Upper lobe of left lung (tissue), 6 donors: ENCODE data around the gene TMEM8B. TPM values are rescaled to one million over a fixed set of nuclear protein-coding genes. Genes with fewer than 3 reads are reported as not detected.

Experiments used
- ATAC-seq, 2 donors: fragments of 200-7000 bp; cut with Tn5 transposase; one replicate each; pipeline ENCODE4 v1.9.1; 2022; ENCODE audit warnings: mild to moderate bottlenecking in 2 of 2, moderate library complexity in 2 of 2; ENCODE audit not compliant: low FRiP score in 2 of 2
- DNase-seq, 2 donors: peaks; one replicate each; pipeline ENCODE4 v3.0.0-alpha.2; 2019 to 2020
- H3K27ac ChIP-seq, 4 donors: fragments of 200-600 bp; sonication (generic); one replicate each; pipeline ENCODE4 v1.5.1; 2016 to 2019
- H3K27me3 ChIP-seq, 4 donors: fragments of 200-600 bp; sonication (generic); one replicate each; pipeline ENCODE4 v1.5.1; 2017 to 2019
- H3K36me3 ChIP-seq, 4 donors: fragments of 200-600 bp; sonication (generic); one replicate each; pipeline ENCODE4 v1.5.1; 2016 to 2019
- H3K4me1 ChIP-seq, 4 donors: fragments of 200-600 bp; sonication (generic); one replicate each; pipeline ENCODE4 v1.5.1; 2018 to 2019
- H3K4me3 ChIP-seq, 4 donors: fragments of 200-600 bp; sonication (generic); one replicate each; pipeline ENCODE4 v1.5.1; 2017 to 2019; ENCODE audit warnings: mild to moderate bottlenecking in 2 of 4, moderate library complexity in 1 of 4
- H3K9me3 ChIP-seq, 4 donors: fragments of 200-600 bp; sonication (generic); one replicate each; pipeline ENCODE4 v1.5.1; 2018 to 2019
- CTCF ChIP-seq, 6 experiments: fragments of 450-650 bp in 4 of 6; fragments of 200-600 bp in 2 of 6; sonication (generic) in 2 of 6; IDR thresholded peaks; one replicate each; pipeline ENCODE4 v1.5.1; 2016 to 2019; ENCODE audit warnings: antibody characterized with exemption in 6 of 6
- EP300 ChIP-seq, 4 donors: sonication (generic); formaldehyde crosslinking; IDR thresholded peaks; one replicate each; pipeline ENCODE4 v1.5.1; 2017; ENCODE audit warnings: antibody characterized with exemption in 4 of 4, control low read depth in 2 of 4
- POLR2A ChIP-seq, 4 donors: fragments of 450-650 bp; IDR thresholded peaks; one replicate each; pipeline ENCODE4 v1.5.1; 2016 to 2017; ENCODE audit warnings: antibody characterized with exemption in 4 of 4, mild to moderate bottlenecking in 2 of 4
- POLR2AphosphoS5 ChIP-seq, 2 donors: sonication (generic); formaldehyde crosslinking; IDR thresholded peaks; one replicate each; pipeline ENCODE4 v1.5.1; 2017; ENCODE audit warnings: antibody characterized with exemption in 2 of 2
- WGBS, 2 donors: methylation state at CpG; one replicate each; pipeline ENCODE4 v1.1.5; 2017 to 2018; 5-methylcytosine and 5-hydroxymethylcytosine counted together
- total RNA-seq, 6 donors: library from RNA; depleted of rRNA in 4 of 6; stranded (reverse); fragments of >200 nt in 4 of 6; gene quantifications; one replicate each; pipeline versions ENCODE4 v1.1.0 to v1.2.1, GENCODE V29; 2016 to 2021
- donor health status: DM: no; HTN: no; CAD: no; lungs with moderate emphysema.
- donor health status: DM: no; HTN: yes; CAD: no; lungs with severe emphysema.

The TMEM8B gene
- total RNA-seq, 6 donors from 2014 or later, result 6.5 to 21.0 (median 10.0) TPM

DNA sequence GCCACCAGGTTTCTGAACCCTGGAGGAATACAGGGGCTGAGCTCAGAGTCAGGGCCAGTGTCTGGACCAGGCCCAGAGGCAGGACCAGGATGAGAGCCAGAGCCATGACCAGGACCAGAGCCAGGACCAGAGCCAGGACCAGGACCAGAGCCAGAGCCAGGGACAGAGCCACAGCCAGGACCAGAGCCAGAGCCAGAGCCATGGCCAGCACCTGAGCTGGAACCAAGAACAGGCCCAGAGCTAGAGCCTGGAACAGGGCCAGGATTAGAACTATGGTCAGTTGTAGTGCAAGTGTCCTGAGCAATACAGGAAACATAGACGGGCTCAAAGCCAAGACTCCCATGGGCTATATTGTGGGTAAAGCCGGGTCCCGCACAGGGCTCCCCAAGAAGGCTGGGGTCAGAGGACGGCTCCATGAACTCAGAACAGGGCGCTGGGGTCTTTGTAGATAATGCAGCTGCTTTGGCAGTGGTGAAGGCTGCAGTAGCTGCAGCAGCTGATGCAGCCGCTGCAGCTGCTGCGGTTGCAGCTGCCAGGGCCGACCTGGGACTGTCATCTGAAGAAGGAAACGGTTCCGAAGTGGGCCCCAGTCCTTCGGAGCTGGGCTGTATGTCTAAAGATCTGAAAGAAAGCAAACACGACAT is 17.5 kb upstream of the TMEM8B start:
- WGBS, 2 donors, result 6 to 16% methylated on average over 10 to 12 of the region's 12 CpGs
- DNase-seq, result no peak

GRCh38 chr9:35812025-35812602 is 16.9 kb upstream of the TMEM8B start, which contains the start of gene SPAG8:
SPAG8 (minus strand) TSS chr9:35812262; CDS start chr9:35812147, 115 bp downstream.
- Histone ChIP-seq H3K36me3 (peaks cover 0 to 26% (median 8%) of the 10 kb centered on the region in 4 donors), H3K9me3 (no peaks in the 10 kb centered on the region), H3K4me1 (peaks cover 29 to 36% (median 34%) of the 10 kb centered on the region in 4 donors), H3K4me3 (peak within 1 kb of the TSS; percentile 51 to 64 (median 54)), H3K27ac (peak within 1 kb of the TSS; percentile 60 to 97 (median 82)), H3K27me3 (no peaks in the 10 kb centered on the region)
- TF ChIP-seq POLR2AphosphoS5 (IDR thresholded peaks at IDR 0.05) (peak; percentile 18 to 74), POLR2A (IDR thresholded peaks at IDR 0.05) (peak in 1 of 4 donors; percentile 39), EP300 (IDR thresholded peaks at IDR 0.05) (no peak), CTCF (IDR thresholded peaks at IDR 0.05) (no peak)
- 0 to 2% methylated on average over 12 to 26 of the region's 28 CpGs for WGBS, 2 donors
- ATAC-seq (peak; percentile 82 to 89), DNase-seq (peak; percentile 91 to 98)

More for the DNA sequence above, 17.5 kb upstream of the TMEM8B start:
- Histone ChIP-seq H3K4me3 (peak overlapping the region; percentile 51 to 64 (median 54)), H3K4me1 (peaks cover 29 to 36% (median 34%) of the 10 kb centered on the region in 4 donors), H3K9me3 (no peaks in the 10 kb centered on the region), H3K27me3 (no peaks in the 10 kb centered on the region), H3K36me3 (peaks cover 0 to 32% (median 12%) of the 10 kb centered on the region in 4 donors), H3K27ac (peak overlapping the region in 3 of 4 donors; percentile 49 to 97 (median 71))
- TF ChIP-seq POLR2AphosphoS5 (IDR thresholded peaks at IDR 0.05) (no peak), EP300 (IDR thresholded peaks at IDR 0.05) (no peak), POLR2A (IDR thresholded peaks at IDR 0.05) (no peak), CTCF (IDR thresholded peaks at IDR 0.05) (no peak)
- no peak for ATAC-seq

- TF ChIP-seq POLR2AphosphoS5 (IDR thresholded peaks at IDR 0.05) (no peak), CTCF (IDR thresholded peaks at IDR 0.05) (peak in 2 of 6 experiments; percentile 14 to 19)
- Histone ChIP-seq H3K27me3 (no peaks in the 10 kb centered on the region), H3K27ac (peak overlapping the region; percentile 94 to 97 (median 95)), H3K4me1 (peaks cover 29 to 36% (median 34%) of the 10 kb centered on the region in 4 donors), H3K36me3 (peaks cover 0 to 12% (median 6%) of the 10 kb centered on the region in 4 donors), H3K9me3 (no peaks in the 10 kb centered on the region), H3K4me3 (peak overlapping the region in 1 of 4 donors; percentile 88)
- ATAC-seq (no peak), DNase-seq (no peak)
- 73 to 75% methylated on average over 7 to 10 of the region's 10 CpGs for WGBS, 2 donors
These were observed 15.5 kb upstream of the TMEM8B start for GRCh38 chr9:35813434-35814105.

GRCh38 chr9:35814106-35814840 is 14.8 kb upstream of the TMEM8B start:
- H3K4me3 ChIP-seq, result peak overlapping the region; percentile 75 to 88 (median 77)
- peaks cover 29 to 36% (median 34%) of the 10 kb centered on the region in 4 donors for H3K4me1 ChIP-seq
- H3K9me3 ChIP-seq, result no peaks in the 10 kb centered on the region
- H3K27ac ChIP-seq, result peak overlapping the region; percentile 94 to 97 (median 95)
- TF ChIP-seq EP300 (IDR thresholded peaks at IDR 0.05) (no peak), CTCF (IDR thresholded peaks at IDR 0.05) (peak in 2 of 6 experiments; percentile 9 to 52)
- H3K36me3 ChIP-seq, result peaks cover 0 to 4% (median 1%) of the 10 kb centered on the region in 4 donors
- DNase-seq (peak in 1 of 2 donors; percentile 65), ATAC-seq (peak; percentile 32 to 63)
- no peaks in the 10 kb centered on the region for H3K27me3 ChIP-seq
- 9 to 23% methylated on average over 9 to 26 of the region's 29 CpGs for WGBS, 2 donors
